SK-N-SH (cell line): ENCODE data around the gene TJAP1. TPM values are rescaled to one million over a fixed set of nuclear protein-coding genes. Genes with fewer than 3 reads are reported as not detected.

Experiments used
- CTCF ChIA-PET: fragments of 300-600, 350-600 bp; formaldehyde crosslinking; extraction: SDS; loops from one replicate; lab custom pipeline; 2021; lab: Yijun Ruan, JAX
- POLR2A ChIA-PET: fragments of 350-600 bp; sonication (Branson Sonifier 250); formaldehyde crosslinking; extraction: SDS; loops from one replicate; lab custom pipeline; 2020; ENCODE audit warnings: antibody characterized with exemption, inconsistent platforms; lab: Yijun Ruan, JAX
- DNase-seq: peaks from one replicate; pipeline ENCODE4 v3.0.0; 2012
- H2AFZ ChIP-seq: fragments of 200-600 bp; sonication (generic); 2 replicates; pipeline ENCODE4 v1.8.1; 2016; ENCODE audit warnings: antibody characterized with exemption, mild to moderate bottlenecking, low read depth
- H3F3A ChIP-seq: fragments of 200-600 bp; sonication (generic); replicated peaks from 2 replicates; pipeline ENCODE3; 2016; ENCODE audit warnings: antibody characterized with exemption, mild to moderate bottlenecking; ENCODE audit not compliant: insufficient read depth
- H3K27ac ChIP-seq, 2 experiments: fragments of 200-500 bp in 1 of 2; fragments of 200-600 bp in 1 of 2; sonication (Bioruptor generic) in 1 of 2; sonication (generic), shearing (Covaris generic) in 1 of 2; 2 replicates each; pipeline versions ENCODE4 v1.5.1 to v1.6.1; 2014 to 2016; ENCODE audit warnings: low read depth in 2 of 2, inconsistent platforms in 1 of 2, low read length in 1 of 2, mild to moderate bottlenecking in 1 of 2, mixed read lengths in 1 of 2
- H3K27me3 ChIP-seq: fragments of 200-600 bp; sonication (generic), shearing (Covaris generic); 2 replicates; pipeline ENCODE4 v1.6.1; 2016; ENCODE audit warnings: mixed run types; ENCODE audit not compliant: insufficient read depth
- H3K36me3 ChIP-seq, 2 experiments: fragments of 200-500 bp in 1 of 2; fragments of 200-600 bp in 1 of 2; sonication (Bioruptor generic) in 1 of 2; sonication (generic) in 1 of 2; replicated peaks in 1 of 2; 2 replicates each; pipeline versions ENCODE3 to v1.5.1; 2014 to 2016; ENCODE audit warnings: low read length in 1 of 2, mild to moderate bottlenecking in 1 of 2; ENCODE audit not compliant: insufficient read depth in 2 of 2, control insufficient read depth in 1 of 2
- H3K4me1 ChIP-seq, 2 experiments: fragments of 200-500 bp in 1 of 2; fragments of 200-600 bp in 1 of 2; sonication (Bioruptor generic) in 1 of 2; sonication (generic), shearing (Covaris generic) in 1 of 2; 2 replicates each; pipeline versions ENCODE4 v1.5.1 to v1.6.1; 2014 to 2016; ENCODE audit warnings: low read depth in 1 of 2, low read length in 1 of 2, mixed run types in 1 of 2; ENCODE audit not compliant: insufficient read depth in 2 of 2, control insufficient read depth in 1 of 2
- H3K4me2 ChIP-seq: fragments of 200-600 bp; sonication (generic), shearing (Covaris generic); 2 replicates; pipeline ENCODE4 v1.6.1; 2017; ENCODE audit warnings: mixed run types
- H3K4me3 ChIP-seq, 2 experiments: fragments of 200-500 bp in 1 of 2; fragments of 200-600 bp in 1 of 2; sonication (Bioruptor generic) in 1 of 2; sonication (generic), shearing (Covaris generic) in 1 of 2; 2 replicates each; pipeline versions ENCODE4 v1.5.1 to v1.8.1; 2014 to 2016; ENCODE audit warnings: low read depth in 2 of 2, inconsistent platforms in 1 of 2, low read length in 1 of 2, mild to moderate bottlenecking in 1 of 2, mixed read lengths in 1 of 2, moderate library complexity in 1 of 2
- H3K79me2 ChIP-seq: fragments of 200-600 bp; sonication (generic); 2 replicates; pipeline ENCODE4 v1.8.1; 2017; ENCODE audit warnings: mild to moderate bottlenecking; ENCODE audit not compliant: insufficient read depth
- H3K9ac ChIP-seq: fragments of 200-600 bp; sonication (generic); 2 replicates; pipeline ENCODE4 v1.6.1; 2017; ENCODE audit warnings: mixed run types
- H3K9me2 ChIP-seq: fragments of 200-600 bp; sonication (generic); 2 replicates; pipeline ENCODE4 v1.6.1; 2017; ENCODE audit warnings: mixed run types
- H3K9me3 ChIP-seq: fragments of 200-600 bp; sonication (generic); 2 replicates; pipeline ENCODE4 v1.6.1; 2017; ENCODE audit warnings: mixed run types, mild to moderate bottlenecking, moderate library complexity
- H4K20me1 ChIP-seq: fragments of 200-600 bp; sonication (generic); 2 replicates; pipeline ENCODE4 v1.6.1; 2017; ENCODE audit warnings: mild to moderate bottlenecking, mixed run types; ENCODE audit not compliant: insufficient read depth
- CHD2 ChIP-seq: fragments of 150-350 bp; IDR thresholded peaks from 2 replicates; pipeline ENCODE4 v1.6.1; 2018; ENCODE audit warnings: low read length; ENCODE audit not compliant: partially characterized antibody
- ELF1 ChIP-seq: IDR thresholded peaks from 2 replicates; pipeline ENCODE4 v1.4.0; 2012
- EP300 ChIP-seq, 2 experiments: IDR thresholded peaks; 2 replicates each; pipeline versions ENCODE4 v1.4.0 to v1.6.1; 2012; ENCODE audit warnings: borderline replicate concordance in 1 of 2, low read depth in 1 of 2, low read length in 1 of 2
- EZH2phosphoT487 ChIP-seq: fragments of 200-600 bp; sonication (generic); IDR thresholded peaks from 2 replicates; pipeline ENCODE4 v1.6.1; 2017; ENCODE audit warnings: low read depth, mixed run types, mild to moderate bottlenecking, antibody characterized with exemption, moderate library complexity, borderline replicate concordance
- FOXJ3 ChIP-seq: sonication (generic); formaldehyde crosslinking; IDR thresholded peaks from 2 replicates; pipeline ENCODE4 v1.5.1; 2020; ENCODE audit warnings: mild to moderate bottlenecking, missing genetic modification reagents
- GABPA ChIP-seq: IDR thresholded peaks from 2 replicates; pipeline ENCODE4 v1.4.0; 2012; ENCODE audit warnings: low read depth, mild to moderate bottlenecking
- GATA2 ChIP-seq: sonication (generic); formaldehyde crosslinking; IDR thresholded peaks from 2 replicates; pipeline ENCODE4 v1.5.0; 2020; ENCODE audit warnings: mild to moderate bottlenecking, missing genetic modification reagents
- JUND ChIP-seq: IDR thresholded peaks from 2 replicates; pipeline ENCODE4 v1.4.0; 2012
- MEF2A ChIP-seq: IDR thresholded peaks from 2 replicates; pipeline ENCODE4 v1.4.0; 2012; ENCODE audit warnings: low read depth, borderline replicate concordance
- NRF1 ChIP-seq: IDR thresholded peaks from 2 replicates; pipeline ENCODE4 v1.6.1; 2012; ENCODE audit warnings: low read depth, mild to moderate bottlenecking, low read length
- RXRA ChIP-seq: IDR thresholded peaks from 2 replicates; pipeline ENCODE4 v1.4.0; 2012; ENCODE audit warnings: low read depth, mild to moderate bottlenecking, borderline replicate concordance
- SIN3A ChIP-seq: IDR thresholded peaks from 2 replicates; pipeline ENCODE4 v1.6.1; 2012; ENCODE audit warnings: low read depth, mild to moderate bottlenecking, low read length, moderate library complexity, borderline replicate concordance
- SMC3 ChIP-seq: IDR thresholded peaks from 2 replicates; pipeline ENCODE4 v1.6.1; 2012; ENCODE audit warnings: low read depth, low read length, improper control_type of control experiment
- TCF12 ChIP-seq: IDR thresholded peaks from 2 replicates; pipeline ENCODE4 v1.4.0; 2012
- WGBS: methylation state at CpG from one replicate; pipeline ENCODE4 v1.1.6; 2017; ENCODE audit warnings: low lambda C conversion rate; 5-methylcytosine and 5-hydroxymethylcytosine counted together
- polyA plus RNA-seq, 3 experiments: library from polyadenylated mRNA; depleted of rRNA; stranded (reverse); fragments of >200 nt; gene quantifications; 2 replicates each; pipeline ENCODE4 v1.2.3, GENCODE V29; 2012
- TF ChIP-seq, protein P1 (sequence below): fragments of 150-350 bp; IDR thresholded peaks from 2 replicates; pipeline ENCODE4 v1.6.1; 2017; ENCODE audit warnings: antibody characterized with exemption, low read length, low read depth, borderline replicate concordance
- TF ChIP-seq, protein P2 (sequence below): IDR thresholded peaks from 2 replicates; pipeline ENCODE4; 2012
- TF ChIP-seq, protein P3 (sequence below): fragments of 200-600 bp; sonication (generic); IDR thresholded peaks from 2 replicates; pipeline ENCODE4 v1.6.1; 2017; ENCODE audit warnings: antibody characterized with exemption, mild to moderate bottlenecking, moderate library complexity
- TF ChIP-seq, protein P4 (sequence below): IDR thresholded peaks from 2 replicates; pipeline ENCODE4 v1.4.0; 2012; ENCODE audit warnings: low read depth, borderline replicate concordance
- TF ChIP-seq, protein P5 (sequence below): fragments of 150-350 bp; IDR thresholded peaks from 2 replicates; pipeline ENCODE4 v1.6.1; 2016; ENCODE audit warnings: mild to moderate bottlenecking, low read depth, low read length

TJAP1 gene
- polyA plus RNA-seq, 1 of the 3 experiments (the other 2 are of a cell fraction): 39.5 TPM

DNA sequence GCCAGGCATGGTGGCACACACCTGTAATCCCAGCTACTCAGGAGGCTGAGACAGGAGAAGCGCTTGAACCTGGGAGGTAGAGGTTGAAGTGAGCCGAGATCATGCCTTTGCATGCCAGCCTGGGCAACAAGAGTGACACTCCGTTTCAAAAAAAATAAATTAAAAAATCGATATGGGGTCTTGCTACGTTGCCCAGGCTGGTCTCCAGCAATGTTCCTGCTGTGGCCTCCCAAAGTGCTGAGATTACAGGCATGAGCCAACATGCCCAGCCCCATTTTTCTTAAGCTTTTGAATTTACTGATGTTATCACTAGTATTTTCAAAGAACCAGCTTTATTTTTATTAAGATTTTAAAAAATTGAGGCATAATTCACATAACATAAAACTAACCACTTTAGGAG is 63.1 kb downstream of the TJAP1 start:
- no peak overlapping the region for H3K4me2 ChIP-seq
- H3K4me1 ChIP-seq: no peaks in the 10 kb centered on the region
- no peak for TF ChIP-seq GATA2 (CRISPR knock-in tag)
- TF ChIP-seq, protein P1, sequence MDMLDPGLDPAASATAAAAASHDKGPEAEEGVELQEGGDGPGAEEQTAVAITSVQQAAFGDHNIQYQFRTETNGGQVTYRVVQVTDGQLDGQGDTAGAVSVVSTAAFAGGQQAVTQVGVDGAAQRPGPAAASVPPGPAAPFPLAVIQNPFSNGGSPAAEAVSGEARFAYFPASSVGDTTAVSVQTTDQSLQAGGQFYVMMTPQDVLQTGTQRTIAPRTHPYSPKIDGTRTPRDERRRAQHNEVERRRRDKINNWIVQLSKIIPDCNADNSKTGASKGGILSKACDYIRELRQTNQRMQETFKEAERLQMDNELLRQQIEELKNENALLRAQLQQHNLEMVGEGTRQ: no peak
- TF ChIP-seq, protein P2, sequence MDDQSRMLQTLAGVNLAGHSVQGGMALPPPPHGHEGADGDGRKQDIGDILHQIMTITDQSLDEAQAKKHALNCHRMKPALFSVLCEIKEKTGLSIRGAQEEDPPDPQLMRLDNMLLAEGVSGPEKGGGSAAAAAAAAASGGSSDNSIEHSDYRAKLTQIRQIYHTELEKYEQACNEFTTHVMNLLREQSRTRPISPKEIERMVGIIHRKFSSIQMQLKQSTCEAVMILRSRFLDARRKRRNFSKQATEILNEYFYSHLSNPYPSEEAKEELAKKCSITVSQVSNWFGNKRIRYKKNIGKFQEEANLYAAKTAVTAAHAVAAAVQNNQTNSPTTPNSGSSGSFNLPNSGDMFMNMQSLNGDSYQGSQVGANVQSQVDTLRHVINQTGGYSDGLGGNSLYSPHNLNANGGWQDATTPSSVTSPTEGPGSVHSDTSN: no peak
- TF ChIP-seq GABPA: no peak
- TF ChIP-seq FOXJ3: no peak
- TF ChIP-seq EP300 (IDR thresholded peaks at IDR 0.05; ENCODE audit: borderline replicate concordance in 1 of 2, low read depth in 1 of 2, low read length in 1 of 2): no peak
- TF ChIP-seq NRF1: no peak
- TF ChIP-seq ELF1: no peak
- TF ChIP-seq EZH2phosphoT487: no peak
- TF ChIP-seq MEF2A: no peak
- no peak for TF ChIP-seq SMC3
- TF ChIP-seq, protein P3, sequence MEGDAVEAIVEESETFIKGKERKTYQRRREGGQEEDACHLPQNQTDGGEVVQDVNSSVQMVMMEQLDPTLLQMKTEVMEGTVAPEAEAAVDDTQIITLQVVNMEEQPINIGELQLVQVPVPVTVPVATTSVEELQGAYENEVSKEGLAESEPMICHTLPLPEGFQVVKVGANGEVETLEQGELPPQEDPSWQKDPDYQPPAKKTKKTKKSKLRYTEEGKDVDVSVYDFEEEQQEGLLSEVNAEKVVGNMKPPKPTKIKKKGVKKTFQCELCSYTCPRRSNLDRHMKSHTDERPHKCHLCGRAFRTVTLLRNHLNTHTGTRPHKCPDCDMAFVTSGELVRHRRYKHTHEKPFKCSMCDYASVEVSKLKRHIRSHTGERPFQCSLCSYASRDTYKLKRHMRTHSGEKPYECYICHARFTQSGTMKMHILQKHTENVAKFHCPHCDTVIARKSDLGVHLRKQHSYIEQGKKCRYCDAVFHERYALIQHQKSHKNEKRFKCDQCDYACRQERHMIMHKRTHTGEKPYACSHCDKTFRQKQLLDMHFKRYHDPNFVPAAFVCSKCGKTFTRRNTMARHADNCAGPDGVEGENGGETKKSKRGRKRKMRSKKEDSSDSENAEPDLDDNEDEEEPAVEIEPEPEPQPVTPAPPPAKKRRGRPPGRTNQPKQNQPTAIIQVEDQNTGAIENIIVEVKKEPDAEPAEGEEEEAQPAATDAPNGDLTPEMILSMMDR: no peak
- TF ChIP-seq, protein P4, sequence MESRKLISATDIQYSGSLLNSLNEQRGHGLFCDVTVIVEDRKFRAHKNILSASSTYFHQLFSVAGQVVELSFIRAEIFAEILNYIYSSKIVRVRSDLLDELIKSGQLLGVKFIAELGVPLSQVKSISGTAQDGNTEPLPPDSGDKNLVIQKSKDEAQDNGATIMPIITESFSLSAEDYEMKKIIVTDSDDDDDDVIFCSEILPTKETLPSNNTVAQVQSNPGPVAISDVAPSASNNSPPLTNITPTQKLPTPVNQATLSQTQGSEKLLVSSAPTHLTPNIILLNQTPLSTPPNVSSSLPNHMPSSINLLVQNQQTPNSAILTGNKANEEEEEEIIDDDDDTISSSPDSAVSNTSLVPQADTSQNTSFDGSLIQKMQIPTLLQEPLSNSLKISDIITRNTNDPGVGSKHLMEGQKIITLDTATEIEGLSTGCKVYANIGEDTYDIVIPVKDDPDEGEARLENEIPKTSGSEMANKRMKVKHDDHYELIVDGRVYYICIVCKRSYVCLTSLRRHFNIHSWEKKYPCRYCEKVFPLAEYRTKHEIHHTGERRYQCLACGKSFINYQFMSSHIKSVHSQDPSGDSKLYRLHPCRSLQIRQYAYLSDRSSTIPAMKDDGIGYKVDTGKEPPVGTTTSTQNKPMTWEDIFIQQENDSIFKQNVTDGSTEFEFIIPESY: no peak
- no peak for TF ChIP-seq CHD2
- TF ChIP-seq, protein P5, sequence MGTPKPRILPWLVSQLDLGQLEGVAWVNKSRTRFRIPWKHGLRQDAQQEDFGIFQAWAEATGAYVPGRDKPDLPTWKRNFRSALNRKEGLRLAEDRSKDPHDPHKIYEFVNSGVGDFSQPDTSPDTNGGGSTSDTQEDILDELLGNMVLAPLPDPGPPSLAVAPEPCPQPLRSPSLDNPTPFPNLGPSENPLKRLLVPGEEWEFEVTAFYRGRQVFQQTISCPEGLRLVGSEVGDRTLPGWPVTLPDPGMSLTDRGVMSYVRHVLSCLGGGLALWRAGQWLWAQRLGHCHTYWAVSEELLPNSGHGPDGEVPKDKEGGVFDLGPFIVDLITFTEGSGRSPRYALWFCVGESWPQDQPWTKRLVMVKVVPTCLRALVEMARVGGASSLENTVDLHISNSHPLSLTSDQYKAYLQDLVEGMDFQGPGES: no peak
- TF ChIP-seq RXRA: no peak
- no peak for TF ChIP-seq SIN3A
- TF ChIP-seq JUND: no peak
- no peak for TF ChIP-seq TCF12
- no peaks in the 10 kb centered on the region for H3F3A ChIP-seq
- ChIA-PET POLR2A (no interaction called here), CTCF (no interaction called here)
- WGBS: 93% methylated on average over 5 of the region's 5 CpGs
- peaks cover 35 to 48% of the 10 kb centered on the region in 2 experiments for H3K36me3 ChIP-seq
- H3K27ac ChIP-seq: no peak overlapping the region
- no peaks in the 10 kb centered on the region for H3K27me3 ChIP-seq
- H3K9me2 ChIP-seq: no peaks in the 10 kb centered on the region
- H3K79me2 ChIP-seq: no peaks in the 10 kb centered on the region
- H3K9ac ChIP-seq: no peak overlapping the region
- H3K4me3 ChIP-seq: no peak overlapping the region
- no peaks in the 10 kb centered on the region for H3K9me3 ChIP-seq
- H2AFZ ChIP-seq: no peak overlapping the region
- DNase-seq: no peak
- no peaks in the 10 kb centered on the region for H4K20me1 ChIP-seq
